ENCODE measurements around the gene NCAM1.

Gene NCAM1

DNA sequence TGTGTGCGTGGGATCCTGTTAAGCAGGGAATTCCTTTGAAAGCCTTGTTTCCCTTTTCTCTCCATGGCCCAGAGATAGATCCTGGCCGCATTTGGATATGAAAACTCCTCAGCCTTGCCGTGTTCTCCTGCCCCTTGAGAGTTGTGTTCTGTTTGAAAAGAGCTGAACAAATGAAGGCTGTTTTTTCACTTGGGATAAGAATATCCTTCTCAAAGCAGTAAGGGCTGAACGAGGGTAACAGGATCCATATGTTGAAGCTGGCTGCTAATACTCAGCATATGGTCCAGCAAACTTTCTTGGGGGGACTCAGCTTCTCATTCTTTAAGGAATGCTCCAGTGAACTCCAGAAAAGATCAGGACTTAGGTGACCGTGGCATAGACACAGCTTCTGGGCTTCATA is 238.6 kb downstream of the NCAM1 start:
- no peak for DNase-seq

DNA sequence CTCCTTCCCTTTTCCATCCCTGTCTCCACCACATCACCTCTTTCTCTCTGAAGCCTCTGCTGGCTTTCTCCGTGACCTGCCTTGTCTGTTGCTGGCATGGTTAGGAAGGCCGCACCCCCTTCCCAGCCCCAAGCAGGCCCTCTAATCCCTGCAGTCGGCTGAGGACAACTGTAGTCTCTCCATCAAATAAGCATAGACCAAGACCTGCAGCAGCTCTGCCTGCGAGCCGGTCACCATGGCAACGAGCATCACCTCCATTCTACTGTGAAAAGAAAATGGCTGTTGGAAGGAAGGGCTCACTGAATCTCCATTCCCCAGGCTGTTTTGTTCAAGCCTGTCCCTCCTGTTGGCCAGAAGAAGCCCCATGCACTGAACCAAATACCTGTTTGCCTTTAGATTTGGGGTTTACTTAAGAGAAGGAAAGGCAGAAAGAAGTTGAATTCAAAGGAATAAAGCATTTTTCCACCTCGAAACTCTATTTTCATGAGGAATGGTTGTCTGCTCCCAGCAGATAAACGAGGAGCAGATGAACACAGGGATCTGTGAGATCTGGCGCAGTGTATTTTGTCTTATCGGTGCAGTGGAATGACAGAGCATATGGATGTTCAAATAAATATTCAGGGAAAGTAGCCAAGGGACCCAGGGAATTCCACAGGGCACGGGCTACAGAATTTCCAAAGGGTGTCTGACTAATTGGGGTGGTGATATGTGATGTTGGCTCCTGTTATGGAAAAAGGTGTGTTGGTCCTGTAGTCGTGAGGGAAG is 240.0 kb downstream of the NCAM1 start:
- peak in 21 of 51 donors; percentile 13 to 64 (median 35) for DNase-seq

DNA sequence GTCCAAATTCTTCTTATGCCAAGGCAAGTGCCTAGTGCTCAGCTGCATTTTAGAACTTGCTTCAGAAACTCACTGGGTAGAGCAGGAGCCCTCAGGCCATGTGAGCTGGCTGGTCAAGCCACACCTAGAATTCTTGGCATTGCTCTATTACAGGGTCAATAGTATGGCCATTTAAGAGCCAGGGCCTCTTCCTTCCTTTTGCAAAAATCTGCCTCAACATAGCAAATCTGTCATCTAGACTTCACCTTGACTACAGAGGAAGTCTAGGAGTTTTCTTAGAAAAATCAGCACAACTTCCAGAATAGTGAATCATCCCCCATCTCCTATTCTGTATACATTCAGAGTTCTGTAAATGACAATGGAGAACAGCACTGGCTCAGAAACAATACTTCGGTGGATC is 241.2 kb downstream of the NCAM1 start:
- DNase-seq: no peak

DNA sequence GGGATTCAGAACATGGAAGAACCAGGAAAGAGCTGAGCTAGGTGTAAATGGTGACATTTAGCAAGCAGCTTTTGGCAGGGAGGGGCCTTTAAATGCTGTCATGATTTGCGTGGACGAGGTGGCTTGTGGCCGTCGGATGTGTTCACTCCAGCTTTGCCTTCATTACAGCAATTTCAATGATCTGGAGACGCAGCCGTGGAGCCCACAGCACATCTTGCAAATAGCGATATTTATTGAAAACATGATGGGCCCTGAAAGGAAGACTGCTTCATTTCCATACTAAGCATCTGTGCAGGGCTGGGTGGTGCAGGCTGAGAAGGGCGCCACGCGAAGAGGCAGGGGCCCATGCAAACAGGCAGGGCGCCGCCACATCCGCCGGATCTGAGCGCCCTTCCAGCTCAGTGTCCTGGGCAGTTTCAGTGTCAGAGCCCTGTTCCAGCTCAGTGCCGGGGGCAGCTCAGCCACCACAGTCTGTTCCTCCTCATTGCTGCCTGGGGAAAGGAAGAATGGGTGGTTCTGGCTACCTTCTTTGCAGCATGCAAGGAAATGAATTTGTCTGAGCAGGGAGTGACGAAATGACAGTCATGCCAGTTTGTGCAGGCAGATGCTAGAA is 242.0 kb downstream of the NCAM1 start:
- peak in 1 of 51 donors; percentile 15 for DNase-seq

DNA sequence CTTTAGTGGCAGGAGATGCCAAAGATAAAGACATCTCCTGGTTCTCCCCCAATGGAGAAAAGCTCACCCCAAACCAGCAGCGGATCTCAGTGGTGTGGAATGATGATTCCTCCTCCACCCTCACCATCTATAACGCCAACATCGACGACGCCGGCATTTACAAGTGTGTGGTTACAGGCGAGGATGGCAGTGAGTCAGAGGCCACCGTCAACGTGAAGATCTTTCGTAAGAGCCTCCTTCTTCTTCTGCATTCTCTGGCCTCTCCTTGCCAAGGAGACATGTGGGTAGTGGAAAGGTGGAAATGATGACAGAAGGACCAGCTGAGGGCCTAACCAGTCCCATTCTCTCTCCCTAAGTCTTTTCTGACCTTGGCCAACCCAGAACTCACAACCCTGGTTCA is 243.1 kb downstream of the NCAM1 start:
- DNase-seq: peak in 1 of 51 donors; percentile 7

DNA sequence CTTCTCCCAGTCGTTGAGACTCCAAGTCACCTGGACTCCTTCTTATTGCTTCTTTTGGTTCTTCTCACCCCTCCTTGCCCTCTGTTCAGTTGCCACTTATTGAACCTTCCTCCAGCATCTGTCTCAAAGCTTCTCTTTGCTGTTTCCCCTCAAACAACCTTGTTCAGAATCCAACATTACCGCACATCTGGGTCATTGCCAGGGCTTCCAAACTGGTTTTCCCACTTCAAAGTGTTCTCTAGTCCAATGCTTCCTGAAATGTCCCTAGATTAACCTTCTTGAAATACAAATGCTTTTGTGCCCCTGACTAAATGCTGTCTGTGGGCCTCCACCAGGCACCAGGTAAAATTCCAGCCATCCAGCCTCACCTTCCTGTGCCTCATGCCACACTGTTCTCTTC is 252.3 kb downstream of the NCAM1 start:
- no peak for DNase-seq

DNA sequence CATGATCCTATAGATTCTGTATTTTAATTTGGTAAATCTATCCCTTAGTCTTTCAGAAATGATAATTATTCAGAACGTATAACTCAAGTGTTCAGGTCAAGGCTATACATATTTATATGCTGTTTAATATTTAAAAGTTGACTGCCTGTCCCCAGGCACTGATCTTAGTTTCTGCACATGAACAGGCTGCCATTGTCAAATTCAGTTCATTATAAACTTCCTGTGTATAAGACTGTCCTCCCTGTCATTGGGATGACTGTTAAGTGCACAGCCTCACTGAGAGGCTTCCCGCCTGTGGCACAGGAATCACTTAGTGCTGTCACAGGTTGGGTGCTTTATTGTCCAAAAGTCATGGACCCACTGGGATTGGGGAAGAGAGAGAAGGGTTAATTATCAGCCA is 261.0 kb downstream of the NCAM1 start:
- DNase-seq: no peak

DNA sequence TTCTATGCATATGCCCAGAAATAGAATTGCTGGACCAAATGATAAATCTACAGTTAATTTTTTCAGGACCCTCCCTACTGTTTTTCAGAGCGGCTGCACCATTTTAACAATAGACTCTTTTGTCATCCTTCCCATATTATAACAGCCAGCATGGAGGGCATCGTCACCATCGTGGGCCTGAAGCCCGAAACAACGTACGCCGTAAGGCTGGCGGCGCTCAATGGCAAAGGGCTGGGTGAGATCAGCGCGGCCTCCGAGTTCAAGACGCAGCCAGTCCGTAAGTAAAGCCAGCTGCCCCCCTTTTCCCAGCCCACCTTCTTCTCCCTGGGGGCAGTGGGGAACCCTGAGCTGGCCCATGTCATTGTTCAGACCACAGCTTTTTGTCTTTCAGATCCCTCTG is 273.7 kb downstream of the NCAM1 start:
- DNase-seq: peak in 25 of 51 donors; percentile 16 to 65 (median 34)

DNA sequence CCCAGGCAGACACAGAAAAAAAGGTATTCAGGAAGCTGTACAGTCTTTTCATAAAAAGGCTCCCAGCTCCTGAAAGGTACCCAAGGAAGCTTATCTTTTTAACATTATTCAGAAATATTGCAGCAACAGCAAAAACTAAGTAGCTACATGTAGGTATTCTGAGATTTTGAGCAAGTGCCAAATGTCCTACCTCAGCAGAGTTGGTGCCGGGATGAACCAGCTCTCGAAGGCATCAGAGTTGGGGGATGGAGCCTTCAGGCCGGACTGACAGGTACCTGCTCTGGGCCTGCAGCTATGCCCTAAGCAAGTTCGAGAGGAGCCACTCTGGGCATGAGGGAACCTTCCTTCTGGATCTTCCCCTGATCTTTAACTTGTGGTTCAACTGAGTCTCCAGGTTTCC is 276.0 kb downstream of the NCAM1 start:
- no peak for DNase-seq

DNA sequence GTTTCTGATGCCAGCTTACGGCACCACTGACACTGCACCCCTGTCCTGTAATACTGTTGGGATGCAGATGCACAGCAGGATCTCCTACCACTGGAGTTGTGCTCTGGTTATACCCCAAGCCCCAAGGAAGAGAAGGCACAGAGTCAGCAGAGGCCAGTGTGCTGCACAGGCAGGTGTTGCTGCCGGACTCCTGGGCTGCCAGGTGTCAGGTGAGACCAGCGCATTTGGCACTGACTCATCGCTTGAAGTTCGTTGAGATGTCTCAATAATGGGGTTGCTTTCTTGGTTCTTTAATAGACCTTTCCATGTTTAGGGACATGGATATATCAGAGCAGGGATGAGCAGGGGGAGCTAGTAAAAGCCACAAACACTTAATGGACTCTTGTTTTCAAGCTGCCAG is 277.5 kb downstream of the NCAM1 start:
- no peak for DNase-seq

DNA sequence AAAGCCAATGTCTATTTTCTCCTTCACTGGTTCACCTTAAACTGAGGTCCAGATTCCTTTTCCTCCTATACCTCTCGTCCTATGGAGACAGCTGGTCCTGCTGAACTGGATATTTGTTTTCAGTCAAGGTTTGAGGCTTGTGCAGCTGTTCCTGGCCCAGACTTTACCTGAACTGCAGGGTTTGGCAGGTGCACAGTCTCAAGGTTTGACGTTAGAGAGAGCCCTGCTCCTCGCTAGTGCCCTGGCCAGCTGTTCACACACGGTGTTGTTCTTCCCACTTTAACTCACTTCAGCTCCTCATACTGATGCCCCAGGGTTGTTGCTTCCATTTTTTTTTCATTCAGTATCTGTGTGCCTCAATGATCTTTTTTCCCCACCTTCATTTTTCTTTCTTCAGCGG is 279.2 kb downstream of the NCAM1 start:
- DNase-seq: no peak

DNA sequence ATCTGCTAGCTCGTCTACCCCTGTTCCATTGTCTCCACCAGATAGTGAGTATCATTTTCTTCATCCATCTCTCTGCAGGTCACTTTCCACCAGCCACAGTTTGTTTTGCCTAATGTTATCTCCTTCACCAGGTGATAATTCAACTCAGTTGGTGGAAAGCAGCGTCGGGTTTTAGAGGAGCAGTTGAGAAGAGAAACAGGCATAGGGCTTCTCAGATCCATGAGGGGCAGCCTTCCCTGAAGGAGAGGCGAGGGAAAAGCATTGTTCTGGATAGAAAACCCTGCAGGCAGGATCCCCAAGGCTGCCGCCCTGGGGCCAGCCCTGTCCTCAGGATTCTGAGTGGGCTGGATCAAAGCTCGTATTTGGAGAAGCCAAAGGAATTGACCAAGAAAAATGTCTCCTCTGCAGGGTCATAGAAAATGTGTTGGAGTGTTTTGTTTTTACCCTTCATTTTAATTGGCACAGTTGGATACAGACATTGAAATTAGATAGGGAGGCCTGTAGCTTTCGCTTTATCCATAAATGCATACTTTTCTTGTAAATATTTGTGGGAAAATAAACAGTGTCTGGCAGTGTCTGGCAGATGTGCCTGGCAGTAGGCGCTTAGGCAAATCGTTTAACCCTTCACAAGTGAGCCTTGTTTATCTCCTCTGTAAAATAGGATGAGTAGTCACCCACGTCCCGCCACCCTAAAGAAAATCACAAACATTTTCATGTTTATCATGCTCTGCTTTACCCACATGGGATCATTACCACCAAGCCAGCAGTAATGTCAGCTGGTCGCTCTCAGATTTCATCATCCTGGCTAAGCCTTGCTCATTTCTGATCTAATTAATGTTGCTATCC is 279.8 kb downstream of the NCAM1 start:
- DNase-seq: no peak

DNA sequence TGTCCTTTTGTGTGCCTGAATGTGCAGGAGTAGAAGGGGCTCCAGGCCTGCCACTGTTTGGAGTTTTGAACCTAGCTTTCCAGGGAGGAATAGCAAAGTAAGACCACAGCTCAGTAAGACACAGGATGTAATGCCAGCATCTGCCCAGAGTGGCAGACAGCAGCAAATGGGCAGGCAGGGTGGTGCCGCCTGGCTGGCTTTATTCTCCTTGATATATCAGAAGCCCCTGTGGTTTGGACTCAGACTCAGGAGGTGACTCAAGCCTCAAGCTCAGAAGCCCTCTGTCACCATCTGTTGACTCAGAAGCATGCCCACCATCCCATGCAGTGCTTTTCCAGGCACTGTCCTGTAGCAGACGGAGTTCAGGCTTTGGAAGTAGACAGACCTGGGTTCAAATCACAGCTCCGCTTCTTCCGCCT is 280.4 kb downstream of the NCAM1 start:
- no peak for DNase-seq

DNA sequence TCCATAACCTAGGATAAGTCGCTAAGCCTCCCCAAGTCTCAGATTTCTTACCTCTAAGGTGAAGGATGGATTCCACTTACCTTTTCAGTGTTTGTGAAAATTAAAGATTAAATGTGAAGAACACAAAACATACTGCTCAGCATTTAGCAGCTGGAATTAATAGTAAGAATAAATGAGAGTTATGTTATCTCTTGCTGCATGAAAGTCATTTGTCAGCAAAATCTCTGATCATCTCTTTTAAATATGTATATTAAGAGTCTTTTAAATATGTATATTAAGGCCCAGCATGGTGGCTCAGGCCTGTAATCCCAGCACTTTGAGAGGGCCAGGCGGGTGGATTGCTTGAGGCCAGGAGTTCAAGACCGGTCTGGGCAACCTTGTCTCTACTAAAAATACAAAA is 280.8 kb downstream of the NCAM1 start:
- DNase-seq: no peak

DNA sequence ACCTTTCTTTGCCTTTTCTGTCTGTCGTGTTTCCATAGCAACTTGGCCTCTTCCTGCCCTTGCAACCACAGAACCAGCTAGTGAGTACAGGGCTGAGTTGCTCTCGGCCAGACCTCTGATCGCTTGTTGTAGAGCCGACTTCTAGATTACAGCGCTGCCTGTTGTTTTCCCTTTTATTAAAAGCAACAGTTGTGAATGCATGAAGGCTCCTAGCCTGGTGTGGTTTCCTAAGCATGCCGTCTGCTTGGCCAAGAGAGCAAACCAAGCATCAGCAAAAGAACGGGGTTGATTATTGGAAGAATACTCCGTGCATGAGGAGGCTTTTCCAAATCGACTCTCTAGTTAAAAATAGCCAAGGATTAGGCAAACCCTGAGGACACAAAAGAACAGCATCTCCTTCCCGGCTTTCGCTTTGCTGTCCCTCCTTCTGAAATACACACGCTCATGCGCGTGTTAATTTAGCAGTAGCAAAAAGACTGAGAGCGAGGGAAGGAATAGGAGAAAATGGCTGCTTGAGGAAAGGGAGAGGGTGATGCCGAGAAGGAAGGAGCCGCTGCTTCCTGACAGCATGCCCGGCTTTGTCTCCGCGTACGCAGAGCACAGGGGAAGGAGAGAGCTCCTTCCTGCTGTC is 281.7 kb downstream of the NCAM1 start:
- peak in 20 of 51 donors; percentile 13 to 80 (median 40) for DNase-seq

DNA sequence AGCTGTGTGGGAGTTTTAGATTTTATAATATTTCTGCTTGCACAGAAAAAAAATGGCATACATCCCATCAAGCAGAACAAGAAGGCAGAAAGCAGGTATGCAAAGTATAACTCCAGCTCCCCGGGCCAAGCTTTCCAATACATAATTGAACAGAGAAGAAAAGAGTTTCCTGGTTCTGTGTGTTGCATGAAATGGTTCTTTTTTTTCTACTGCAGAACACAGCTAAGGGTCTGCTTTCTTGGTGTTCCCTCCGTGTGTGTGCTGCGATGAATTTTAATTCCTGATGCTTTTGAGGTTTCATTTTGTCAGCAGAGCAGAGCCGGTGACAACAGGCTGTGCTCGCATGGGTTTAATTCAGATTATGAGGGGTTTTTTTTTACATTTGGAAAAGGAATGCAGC is 282.5 kb downstream of the NCAM1 start:
- peak in 1 of 51 donors; percentile 74 for DNase-seq

DNA sequence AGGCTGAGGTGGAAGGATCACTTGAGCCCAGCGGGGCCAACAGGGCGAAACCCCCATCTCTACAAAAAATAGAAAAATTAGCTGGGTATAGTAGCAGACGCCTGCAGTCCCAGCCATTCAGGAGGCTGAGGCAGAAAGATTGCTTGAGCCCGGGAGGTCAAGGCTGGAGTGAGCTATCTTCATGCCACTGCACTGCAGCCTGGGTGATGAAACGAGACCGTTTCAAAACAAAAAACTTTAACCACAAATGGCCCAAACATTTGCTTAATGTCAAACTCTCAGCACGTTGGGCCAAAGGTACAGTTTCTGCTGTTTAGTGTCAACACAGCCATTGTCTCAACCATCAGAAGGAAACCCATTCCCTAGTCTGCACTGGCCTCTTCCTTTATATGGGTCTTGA is 284.0 kb downstream of the NCAM1 start:
- no peak for DNase-seq

DNA sequence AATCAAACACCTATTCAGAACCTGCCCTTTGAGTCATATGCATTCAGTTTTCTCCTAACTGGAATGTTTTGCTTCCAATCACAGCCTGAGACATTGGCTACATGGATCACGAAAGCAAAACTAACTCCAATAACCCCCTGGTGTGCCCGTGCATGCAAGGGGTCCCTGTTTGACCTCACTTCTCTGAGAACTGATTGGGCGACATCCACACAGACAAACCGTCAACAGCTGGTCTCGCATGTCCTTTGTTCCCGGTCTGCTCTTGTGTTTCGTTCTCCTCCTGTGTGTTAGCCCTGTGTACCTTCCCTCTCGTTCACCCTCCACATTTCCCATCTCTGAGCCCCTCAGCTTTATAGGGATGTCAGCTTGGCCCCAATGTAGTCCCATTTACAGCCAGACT is 286.0 kb downstream of the NCAM1 start:
- DNase-seq: no peak

DNA sequence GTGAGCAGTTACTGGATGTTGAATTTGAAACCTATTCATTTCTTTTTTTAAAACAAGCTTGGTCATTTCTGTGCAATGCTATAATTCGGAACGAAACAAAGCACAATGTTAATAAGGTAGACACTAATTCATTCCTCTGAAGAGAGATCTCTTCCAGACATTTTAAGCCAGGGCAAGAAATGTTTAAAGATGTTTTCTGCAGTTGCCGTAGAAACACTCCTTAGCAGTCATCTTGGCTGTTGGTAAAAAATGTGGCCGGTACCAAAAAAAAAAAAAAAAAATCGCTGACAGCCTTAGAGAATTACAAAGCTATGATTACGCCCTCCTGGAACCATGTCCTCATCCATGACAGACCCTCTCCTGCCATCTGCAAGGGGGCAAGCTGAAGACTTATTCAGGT is 286.7 kb downstream of the NCAM1 start:
- no peak for DNase-seq

DNA sequence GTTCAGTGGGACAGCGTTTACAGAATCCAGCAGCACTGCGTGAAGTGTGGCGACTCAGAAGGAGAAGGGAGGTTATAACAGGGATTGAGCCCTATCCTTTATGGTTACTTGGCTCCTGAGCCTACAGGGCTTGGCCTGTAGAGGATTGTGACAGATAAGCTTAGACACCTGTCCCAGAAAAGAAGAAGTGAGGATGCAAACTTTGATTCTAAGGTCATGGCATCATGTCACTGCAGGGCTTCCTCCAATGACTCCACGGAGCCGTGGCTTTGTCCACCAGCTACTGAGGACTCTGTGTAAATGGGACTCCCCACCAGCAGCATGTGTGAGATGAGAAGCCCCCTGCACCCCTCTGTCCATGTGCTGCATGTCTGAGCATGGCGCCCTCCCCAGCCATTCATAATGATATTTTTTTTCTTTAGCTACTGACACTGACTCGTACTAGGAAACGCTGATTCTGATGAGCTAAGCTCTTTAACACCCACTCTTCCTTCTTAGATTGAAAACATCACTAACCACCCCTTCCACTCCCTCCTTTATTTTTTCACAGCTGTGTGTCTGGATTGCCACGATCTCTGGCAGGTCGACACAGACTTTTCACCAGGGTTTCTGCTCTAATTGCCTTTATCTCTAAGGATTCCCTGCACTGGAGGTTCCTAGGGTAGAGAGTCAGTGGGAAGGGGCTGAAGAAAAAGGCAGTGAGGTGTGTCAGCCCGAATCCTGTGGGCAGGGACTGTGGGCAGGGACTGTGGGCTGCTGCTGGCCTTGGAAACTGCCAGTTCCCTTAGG is 287.7 kb downstream of the NCAM1 start:
- DNase-seq: peak in 1 of 51 donors; percentile 72

DNA sequence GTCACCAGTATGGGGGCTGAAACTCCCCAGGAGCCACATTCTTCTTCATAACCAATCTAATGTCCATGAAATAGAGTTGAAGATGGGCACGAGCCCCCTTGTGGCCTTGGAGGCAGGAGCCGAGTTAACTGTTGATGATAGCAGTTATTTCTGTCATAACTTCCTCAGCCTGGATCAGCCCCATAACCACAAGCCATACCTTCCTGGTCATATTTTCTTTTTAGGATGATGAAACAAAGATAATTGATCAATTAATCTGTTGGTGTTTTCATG is 288.2 kb downstream of the NCAM1 start:
- peak in 3 of 51 donors; percentile 23 to 72 (median 29) for DNase-seq

All from hypothalamus (tissue), 51 donors.